HG02571 (cell line): ENCODE measurements around the gene AMH.

Experiments
- ATAC-seq: cut with Tn5 transposase; IDR thresholded peaks from one replicate; pipeline ENCODE4 v1.9.1; 2021; ENCODE audit warnings: mild to moderate bottlenecking, moderate library complexity; ENCODE audit not compliant: unreplicated experiment

The AMH gene

GRCh38 chr19:2233601-2234280 is 15.4 kb upstream of the AMH start:
- ATAC-seq = no peak

GRCh38 chr19:2234996-2235380 is 14.1 kb upstream of the AMH start:
- ATAC-seq = no peak

GRCh38 chr19:2235381-2236063 is 13.6 kb upstream of the AMH start:
- peak; percentile 13 for ATAC-seq

- peak; percentile 20 for ATAC-seq
Observed at GRCh38 chr19:2236064-2236313, 13.1 kb upstream of the AMH start.

GRCh38 chr19:2236314-2237050 is 12.6 kb upstream of the AMH start, which contains the start of the genes PLEKHJ1 and SF3A2:
TSS of gene PLEKHJ1 (minus strand) at chr19:2236329. CDS start at chr19:2236248, 81 bp downstream.
TSS of gene SF3A2 (plus strand) at chr19:2236824. CDS start at chr19:2243419, 6,595 bp downstream.
- peak; percentile 69 for ATAC-seq

- ATAC-seq = no peak
Observed at GRCh38 chr19:2237051-2237868, 11.9 kb upstream of the AMH start.

GRCh38 chr19:2237869-2238153 is 11.3 kb upstream of the AMH start:
- no peak for ATAC-seq

- no peak for ATAC-seq
Observed at GRCh38 chr19:2239173-2239572, 9.9 kb upstream of the AMH start.

GRCh38 chr19:2239771-2240770 is 9.1 kb upstream of the AMH start:
- ATAC-seq = no peak

- no peak for ATAC-seq
Observed at GRCh38 chr19:2240881-2241760, 8.0 kb upstream of the AMH start.

GRCh38 chr19:2242092-2242537 is 7.0 kb upstream of the AMH start:
- ATAC-seq = no peak

- ATAC-seq = no peak
Observed at GRCh38 chr19:2242816-2243215, 6.3 kb upstream of the AMH start.

- ATAC-seq = no peak
Observed at GRCh38 chr19:2243274-2244124, 5.6 kb upstream of the AMH start.

- ATAC-seq = no peak
Observed at GRCh38 chr19:2244125-2244411, 5.1 kb upstream of the AMH start.

GRCh38 chr19:2244486-2244885 is 4.6 kb upstream of the AMH start:
- no peak for ATAC-seq

- ATAC-seq = no peak
Observed at GRCh38 chr19:2245273-2245672, 3.9 kb upstream of the AMH start.

GRCh38 chr19:2246014-2246620 is 3.0 kb upstream of the AMH start:
- no peak for ATAC-seq

- no peak for ATAC-seq
Observed at GRCh38 chr19:2246801-2247361, 2.2 kb upstream of the AMH start.
